Right lobe of liver (tissue), 6 donors: ENCODE data around the gene KRT37. TPM values are rescaled to one million over a fixed set of nuclear protein-coding genes. Genes with fewer than 3 reads are reported as not detected.

Experiments
- ATAC-seq, 4 donors: fragments of 200-7000 bp; cut with Tn5 transposase; one replicate each; pipeline ENCODE4 v1.9.1; 2020; ENCODE audit warnings: mild to moderate bottlenecking in 4 of 4, moderate library complexity in 4 of 4
- DNase-seq, 3 donors: peaks; one replicate each; pipeline ENCODE4 v3.0.0-alpha.2; 2020
- H3K27ac ChIP-seq, 3 donors: fragments of 200-600 bp; one replicate each; pipeline ENCODE4 v1.8.0; 2022
- H3K27me3 ChIP-seq, 2 donors: fragments of 200-600 bp; one replicate each; pipeline ENCODE4 v1.8.0; 2022
- H3K36me3 ChIP-seq, 4 donors: fragments of 200-600 bp; sonication (generic) in 1 of 4; one replicate each; pipeline versions ENCODE4 v1.5.1 to v1.8.0; 2017 to 2022; ENCODE audit warnings: control low read depth in 1 of 4
- H3K4me1 ChIP-seq, 4 donors: fragments of 200-600 bp; sonication (generic) in 1 of 4; one replicate each; pipeline versions ENCODE4 v1.5.1 to v1.8.0; 2017 to 2022; ENCODE audit warnings: control low read depth in 1 of 4
- H3K4me3 ChIP-seq, 3 donors: fragments of 200-600 bp; one replicate each; pipeline ENCODE4 v1.8.0; 2022
- H3K9me3 ChIP-seq, 4 donors: fragments of 200-600 bp; sonication (generic) in 1 of 4; one replicate each; pipeline versions ENCODE4 v1.5.1 to v1.8.0; 2017 to 2022; ENCODE audit warnings: control low read depth in 1 of 4
- POLR2A ChIP-seq: fragments of 450-650 bp; IDR thresholded peaks from one replicate; pipeline ENCODE4 v1.6.1; 2017; ENCODE audit warnings: antibody characterized with exemption, mild to moderate bottlenecking
- WGBS: methylation state at CpG from one replicate; pipeline ENCODE4 v1.1.6; 2018; ENCODE audit warnings: low coverage, low lambda C conversion rate; ENCODE audit not compliant: insufficient coverage; ENCODE audit errors: missing lambda C conversion rate; 5-methylcytosine and 5-hydroxymethylcytosine counted together
- intact Hi-C, 2 donors: fragments of 100-400 bp; cut with DNase I; formaldehyde crosslinking; loops; one replicate each; pipeline versions ENCODE4 v1.11.2 to v1.14.1; 2022
- long read RNA-seq: library from polyadenylated mRNA; unstranded; transcript quantifications from one replicate; pipeline ENCODE4 v2.0.0, GENCODE V29; 2019
- total RNA-seq, 6 experiments: library from RNA; depleted of rRNA in 2 of 6; stranded (reverse); fragments of >200 nt in 2 of 6; fragmentation: NEBNext Ultra II Directional in 3 of 6; extraction: Animal tissue kit (Norgen Biotek cat#: 25700) in 3 of 6; gene quantifications; one replicate each; pipeline versions ENCODE4 v1.1.0 to v1.2.4, GENCODE V29; 2016 to 2023
- TF ChIP-seq, protein P1 (sequence below), 4 donors: fragments of 200-600 bp in 3 of 4; fragments of 450-650 bp in 1 of 4; IDR thresholded peaks; one replicate each; pipeline versions ENCODE4 v1.5.1 to v1.8.0; 2016 to 2022; ENCODE audit warnings: antibody characterized with exemption in 4 of 4, mild to moderate bottlenecking in 2 of 4
- donor health status: DM: no; HTN: yes; CAD: no.
- donor health status: DM: no; HTN: no; CAD: no.
- donor health status: DM: no; HTN: no; CAD: no.
- donor health status: DM: no; HTN: yes; CAD: no.
- donor health status: DM: no; HTN: yes; CAD: no.

The KRT37 gene
- not detected for total RNA-seq
- long read RNA-seq, result 0 reads

GRCh38 chr17:41424111-41424635 is at the start of gene KRT37:
Gene KRT37 (minus strand): TSS chr17:41424585. CDS start chr17:41424523, 62 bp downstream.
- ATAC-seq (no peak), DNase-seq (no peak)
- Histone ChIP-seq H3K4me3 (no peak within 1 kb of the TSS), H3K4me1 (no peaks in the 10 kb centered on the region), H3K27me3 (no peaks in the 10 kb centered on the region), H3K36me3 (no peaks in the 10 kb centered on the region), H3K27ac (no peak within 1 kb of the TSS), H3K9me3 (no peaks in the 10 kb centered on the region)
- 69% methylated on average over 8 of the region's 13 CpGs for WGBS
- TF ChIP-seq POLR2A, result no peak
- TF ChIP-seq, protein P1, sequence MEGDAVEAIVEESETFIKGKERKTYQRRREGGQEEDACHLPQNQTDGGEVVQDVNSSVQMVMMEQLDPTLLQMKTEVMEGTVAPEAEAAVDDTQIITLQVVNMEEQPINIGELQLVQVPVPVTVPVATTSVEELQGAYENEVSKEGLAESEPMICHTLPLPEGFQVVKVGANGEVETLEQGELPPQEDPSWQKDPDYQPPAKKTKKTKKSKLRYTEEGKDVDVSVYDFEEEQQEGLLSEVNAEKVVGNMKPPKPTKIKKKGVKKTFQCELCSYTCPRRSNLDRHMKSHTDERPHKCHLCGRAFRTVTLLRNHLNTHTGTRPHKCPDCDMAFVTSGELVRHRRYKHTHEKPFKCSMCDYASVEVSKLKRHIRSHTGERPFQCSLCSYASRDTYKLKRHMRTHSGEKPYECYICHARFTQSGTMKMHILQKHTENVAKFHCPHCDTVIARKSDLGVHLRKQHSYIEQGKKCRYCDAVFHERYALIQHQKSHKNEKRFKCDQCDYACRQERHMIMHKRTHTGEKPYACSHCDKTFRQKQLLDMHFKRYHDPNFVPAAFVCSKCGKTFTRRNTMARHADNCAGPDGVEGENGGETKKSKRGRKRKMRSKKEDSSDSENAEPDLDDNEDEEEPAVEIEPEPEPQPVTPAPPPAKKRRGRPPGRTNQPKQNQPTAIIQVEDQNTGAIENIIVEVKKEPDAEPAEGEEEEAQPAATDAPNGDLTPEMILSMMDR (IDR thresholded peaks at IDR 0.05), result no peak
- intact Hi-C loops, result no loop called here

DNA sequence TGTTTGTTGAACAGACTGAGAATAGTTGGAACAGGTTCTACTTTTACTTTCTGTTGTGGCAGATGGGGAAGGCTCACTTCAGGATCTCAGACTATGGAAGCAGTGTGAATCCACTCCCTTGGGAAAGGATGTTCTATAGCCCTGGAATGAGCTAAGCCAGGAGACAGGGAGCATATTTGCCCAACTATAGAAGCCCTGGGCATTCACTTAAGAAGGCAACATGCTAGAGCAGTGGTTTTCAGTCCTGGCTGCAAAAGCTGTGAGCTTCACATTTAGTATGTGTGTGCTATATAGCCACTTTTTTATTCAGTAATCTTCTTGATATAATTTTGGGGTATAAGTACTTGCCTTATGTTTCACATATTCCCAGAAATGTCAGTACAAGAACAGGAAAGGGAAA is 44.0 kb upstream of the KRT37 start:
- no peak for TF ChIP-seq POLR2A
- TF ChIP-seq, protein P1 (IDR thresholded peaks at IDR 0.05), result no peak
- H3K27ac ChIP-seq, result no peak overlapping the region
- no peak overlapping the region for H3K4me3 ChIP-seq
- H3K4me1 ChIP-seq, result no peaks in the 10 kb centered on the region
- intact Hi-C loops, result no loop called here
- DNase-seq (no peak), ATAC-seq (no peak)
- H3K36me3 ChIP-seq, result no peaks in the 10 kb centered on the region
- no peaks in the 10 kb centered on the region for H3K9me3 ChIP-seq
- no peaks in the 10 kb centered on the region for H3K27me3 ChIP-seq

DNA sequence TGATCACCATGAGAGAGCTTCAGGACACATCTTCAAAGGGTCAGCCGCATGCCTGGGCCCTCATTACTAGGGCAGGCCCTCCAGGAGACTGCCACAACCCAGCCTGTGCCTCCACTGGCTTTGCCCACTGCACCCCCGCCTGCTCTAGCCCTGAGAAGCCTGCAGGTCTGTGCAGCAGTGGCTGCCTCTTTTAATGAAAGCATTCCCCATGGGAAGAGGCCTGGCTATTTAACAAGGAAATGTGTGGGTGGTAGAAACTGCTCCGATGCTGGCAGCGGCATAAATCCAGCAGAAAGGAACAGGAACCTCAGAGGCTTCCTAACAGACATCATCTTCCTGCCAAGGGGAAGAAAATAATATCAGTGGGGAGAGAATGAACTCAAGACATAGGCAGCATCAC is 43.2 kb upstream of the KRT37 start:
- Histone ChIP-seq H3K27ac (no peak overlapping the region), H3K27me3 (no peaks in the 10 kb centered on the region), H3K9me3 (no peaks in the 10 kb centered on the region), H3K4me3 (no peak overlapping the region), H3K36me3 (no peaks in the 10 kb centered on the region), H3K4me1 (no peaks in the 10 kb centered on the region)
- intact Hi-C loops, result no loop called here
- no peak for DNase-seq
- WGBS, result 50% methylated on average over 3 of the region's 4 CpGs
- no peak for ATAC-seq
- TF ChIP-seq, protein P1 (IDR thresholded peaks at IDR 0.05), result no peak
- TF ChIP-seq POLR2A, result no peak

- no peak within 1 kb of the TSS for H3K4me3 ChIP-seq
- H3K9me3 ChIP-seq, result no peaks in the 10 kb centered on the region
- no peak within 1 kb of the TSS for H3K27ac ChIP-seq
- H3K36me3 ChIP-seq, result no peaks in the 10 kb centered on the region
- no CpG with 5 or more reads among the region's 14 CpGs for WGBS
- no peak for DNase-seq
- no peak for ATAC-seq
- TF ChIP-seq, protein P1 (IDR thresholded peaks at IDR 0.05), result no peak
- TF ChIP-seq POLR2A, result no peak
- no peaks in the 10 kb centered on the region for H3K27me3 ChIP-seq
- H3K4me1 ChIP-seq, result no peaks in the 10 kb centered on the region
- intact Hi-C loops, result no loop called here
Observed at GRCh38 chr17:41466988-41467387, 42.6 kb upstream of the KRT37 start, which contains the start of gene KRT32. Gene KRT32 (minus strand): TSS chr17:41467386. CDS start chr17:41467325, 61 bp downstream.

- no peaks in the 10 kb centered on the region for H3K4me1 ChIP-seq
- no peak for DNase-seq
- intact Hi-C loops, result no loop called here
- H3K4me3 ChIP-seq, result no peak overlapping the region
- WGBS, result 31% methylated on average over 4 of the region's 6 CpGs
- no peaks in the 10 kb centered on the region for H3K9me3 ChIP-seq
- TF ChIP-seq POLR2A, result no peak
- TF ChIP-seq, protein P1 (IDR thresholded peaks at IDR 0.05), result no peak
- no peaks in the 10 kb centered on the region for H3K36me3 ChIP-seq
- no peaks in the 10 kb centered on the region for H3K27me3 ChIP-seq
- ATAC-seq, result peak in 1 of 4 donors; percentile 16
- H3K27ac ChIP-seq, result no peak overlapping the region
Observed at GRCh38 chr17:41464682-41465081, 40.3 kb upstream of the KRT37 start.
